Germinal center (tissue), 1 donor: ENCODE measurements around the gene P4HA3.

Experiments used
- DNase-seq: peaks from one replicate; pipeline ENCODE4 v3.0.0; 2012; ENCODE audit warnings: mixed read lengths, low spot score

The P4HA3 gene

DNA sequence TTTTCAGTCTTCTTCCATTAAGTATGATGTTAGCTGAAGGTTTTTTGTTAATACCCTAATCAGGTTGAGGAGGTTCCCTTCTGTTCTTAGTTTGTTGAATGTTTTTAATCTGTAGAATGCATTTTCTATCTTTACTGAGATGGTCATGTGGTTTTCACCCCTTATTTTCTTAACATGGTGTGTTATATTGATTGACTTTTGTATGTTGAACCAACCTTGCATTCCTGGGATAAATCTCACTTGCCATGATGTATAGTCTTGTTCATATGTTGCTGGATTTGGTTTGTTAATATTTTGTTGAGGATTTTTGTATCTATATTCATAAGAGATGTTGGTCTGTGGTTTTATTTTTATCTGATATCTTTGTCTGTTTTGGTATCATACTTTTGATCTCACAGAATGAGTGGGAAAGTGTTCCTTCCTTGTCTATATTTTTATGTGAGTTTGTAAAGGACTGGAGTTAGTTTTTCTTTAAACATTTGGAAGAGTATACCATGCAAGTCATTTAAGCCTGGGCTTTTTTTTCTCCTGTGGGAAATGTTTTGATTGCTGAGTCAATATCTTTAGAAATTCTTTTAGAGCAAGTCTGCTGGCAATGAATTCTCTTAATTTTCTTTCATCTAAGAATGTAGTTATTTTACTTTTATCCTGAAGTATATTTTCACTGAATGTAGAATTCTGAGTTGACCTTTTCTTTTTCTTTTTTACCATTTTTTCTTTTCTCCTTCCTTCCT is 5.5 kb upstream of the P4HA3 start:
- no peak for DNase-seq

DNA sequence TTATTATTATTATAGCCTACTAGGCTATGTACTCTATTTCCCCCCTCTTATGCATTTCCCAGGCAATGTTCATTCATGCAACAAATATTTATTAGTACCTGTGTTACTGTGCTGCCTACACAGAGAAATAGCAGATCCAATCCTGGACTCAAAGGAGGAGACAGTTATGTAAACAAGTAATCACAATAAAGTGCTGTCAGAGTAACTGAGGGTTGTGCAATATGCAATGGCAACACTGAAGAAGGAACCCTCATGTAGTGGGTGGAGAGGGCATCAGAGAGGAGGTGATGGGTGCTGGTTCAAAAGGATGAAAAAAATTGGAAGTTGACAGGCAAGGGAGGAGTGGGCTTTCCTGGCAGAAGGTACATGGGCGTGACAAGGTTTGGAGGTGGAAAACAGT is 886 bp upstream of the P4HA3 start:
- no peak for DNase-seq

- DNase-seq: no peak
Observed at GRCh38 chr11:74310857-74311256, 583 bp downstream of the P4HA3 start.

- DNase-seq: no peak
Observed at GRCh38 chr11:74307434-74307833, 4.0 kb downstream of the P4HA3 start.

DNA sequence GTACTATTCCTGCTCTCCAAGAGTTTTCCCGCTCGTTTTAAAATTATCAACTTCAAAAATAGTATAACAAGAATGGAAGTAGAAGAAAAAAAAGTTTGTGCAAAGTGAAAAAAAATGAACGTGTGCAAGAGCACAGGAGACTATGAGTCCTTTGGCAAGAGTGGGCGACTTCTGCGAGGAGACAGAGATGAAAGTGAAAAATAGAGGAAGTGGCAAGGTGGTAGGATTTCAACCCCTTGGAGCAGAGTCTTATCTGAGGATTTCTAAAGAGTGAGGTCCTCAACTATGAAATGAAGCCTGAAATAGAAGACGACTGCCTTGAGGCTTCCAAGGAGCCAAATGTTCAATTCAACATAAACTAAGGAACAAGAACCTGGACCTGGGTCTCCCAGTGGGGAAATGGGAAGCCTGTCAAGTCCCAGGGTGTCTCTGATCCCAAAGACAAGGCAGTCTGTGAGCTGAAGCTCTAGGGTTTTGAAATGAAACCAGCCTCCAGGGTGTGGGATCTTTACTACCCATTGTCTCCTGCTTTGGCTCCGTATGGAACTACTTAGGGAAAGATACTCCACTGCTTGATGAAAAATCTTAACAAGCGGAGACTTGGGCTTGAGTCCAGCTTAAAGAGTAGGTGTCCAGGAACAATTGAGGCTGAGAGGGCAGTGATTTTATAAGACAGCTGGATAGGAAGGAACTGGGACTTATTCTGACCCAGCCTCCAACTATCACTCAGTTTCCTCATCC is 4.8 kb downstream of the P4HA3 start:
- no peak for DNase-seq

- DNase-seq: no peak
Observed at GRCh38 chr11:74299015-74299414, 12.4 kb downstream of the P4HA3 start.

DNA sequence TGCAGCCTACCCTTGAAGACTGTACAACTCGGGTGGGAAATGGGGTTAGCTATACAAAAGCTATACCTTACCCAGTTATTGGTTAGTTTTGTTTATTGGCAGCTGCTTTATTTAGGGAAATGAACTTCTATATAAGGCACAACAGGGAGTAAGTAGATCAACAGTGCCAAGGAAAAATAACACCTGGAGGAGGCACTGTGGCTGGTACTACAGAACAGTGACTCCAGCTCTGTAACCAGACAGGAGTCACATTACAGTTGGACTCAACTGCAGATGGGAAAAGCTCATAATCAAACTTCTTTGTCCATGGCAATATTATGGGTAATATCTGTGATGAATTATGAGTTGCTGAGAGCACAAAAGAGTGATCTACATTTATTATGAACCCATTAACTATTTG is 14.0 kb downstream of the P4HA3 start:
- DNase-seq: no peak

GRCh38 chr11:74288911-74289310 is 22.5 kb downstream of the P4HA3 start:
- no peak for DNase-seq

GRCh38 chr11:74288161-74288560 is 23.3 kb downstream of the P4HA3 start:
- DNase-seq: no peak

DNA sequence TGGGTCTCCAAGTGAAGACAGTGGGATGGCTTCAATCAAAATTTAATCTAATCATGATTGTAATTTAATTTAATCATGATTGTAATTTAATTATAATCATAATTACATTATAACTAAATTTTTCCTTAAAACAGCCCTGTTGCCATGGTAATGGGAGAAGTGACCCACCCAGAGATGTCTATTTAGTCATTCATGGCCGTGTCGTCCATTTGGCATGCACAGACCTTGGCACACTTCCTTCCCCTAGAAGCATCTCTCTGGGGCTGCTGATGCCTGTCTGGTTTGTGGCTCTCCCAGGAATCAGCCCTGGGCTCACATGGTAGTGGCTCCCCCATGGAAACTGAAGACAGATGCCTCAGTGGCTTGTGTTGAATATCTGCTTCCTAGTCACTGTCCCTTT is 27.0 kb downstream of the P4HA3 start:
- DNase-seq: no peak

GRCh38 chr11:74283580-74284180 is 27.8 kb downstream of the P4HA3 start:
- no peak for DNase-seq

GRCh38 chr11:74282914-74283371 is 28.5 kb downstream of the P4HA3 start:
- DNase-seq: no peak

GRCh38 chr11:74282421-74282820 is 29.0 kb downstream of the P4HA3 start:
- no peak for DNase-seq

GRCh38 chr11:74280494-74280893 is 30.9 kb downstream of the P4HA3 start:
- no peak for DNase-seq

GRCh38 chr11:74279256-74279655 is 32.2 kb downstream of the P4HA3 start:
- no peak for DNase-seq

- no peak for DNase-seq
Observed at GRCh38 chr11:74278721-74279161, 32.7 kb downstream of the P4HA3 start.

GRCh38 chr11:74278103-74278502 is 33.3 kb downstream of the P4HA3 start:
- DNase-seq: no peak

DNA sequence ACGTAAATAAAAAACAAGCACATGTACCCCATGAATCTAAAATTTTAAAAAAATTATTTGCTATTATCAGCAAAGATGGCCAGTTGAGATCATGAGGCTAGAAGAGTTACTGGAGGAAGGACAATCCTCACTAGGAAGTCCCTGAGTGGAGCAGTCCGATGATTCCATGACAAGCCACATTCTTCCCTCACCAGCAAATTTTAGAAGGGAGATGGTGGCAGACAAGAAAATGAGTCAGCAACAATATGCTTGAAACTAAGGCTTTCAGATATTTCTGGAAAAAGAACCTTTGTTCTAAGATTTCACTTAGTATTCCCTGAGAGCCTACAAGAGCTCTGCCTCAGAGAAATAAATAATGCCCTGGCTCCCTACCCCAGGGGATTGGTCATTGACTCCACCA is 34.9 kb downstream of the P4HA3 start:
- no peak for DNase-seq

GRCh38 chr11:74272276-74272675 is 39.2 kb downstream of the P4HA3 start:
- DNase-seq: no peak

DNA sequence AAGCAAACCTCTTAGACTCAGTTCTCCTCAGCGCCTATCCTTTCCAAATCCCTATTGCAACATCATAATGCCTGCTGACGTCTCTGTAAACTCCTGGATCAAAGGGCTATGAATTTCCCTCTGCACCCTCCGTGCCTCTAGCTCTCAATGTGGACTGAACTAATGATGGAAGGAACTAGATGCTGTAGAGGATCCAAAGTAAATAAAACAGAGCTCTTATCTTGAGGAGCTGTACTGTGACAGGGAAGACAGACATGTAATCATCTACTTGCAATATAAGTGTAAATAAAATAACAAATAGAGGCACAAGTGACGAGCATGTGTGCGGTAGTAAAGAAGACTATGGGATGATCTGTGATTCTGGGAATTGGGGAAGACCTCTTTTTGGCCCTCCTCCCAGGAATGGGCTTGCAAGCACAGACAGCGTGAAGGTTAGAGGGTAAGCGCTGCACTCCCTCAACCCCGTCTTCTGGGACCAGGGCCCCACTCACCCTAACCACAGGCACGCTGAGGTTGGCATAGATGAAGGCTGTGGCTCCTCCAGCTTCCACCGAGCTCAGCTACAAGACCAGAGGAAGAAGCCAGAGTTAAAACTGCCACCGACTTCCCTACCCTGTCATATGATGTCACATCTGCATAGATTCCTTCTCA is 42.2 kb downstream of the P4HA3 start:
- no peak for DNase-seq

DNA sequence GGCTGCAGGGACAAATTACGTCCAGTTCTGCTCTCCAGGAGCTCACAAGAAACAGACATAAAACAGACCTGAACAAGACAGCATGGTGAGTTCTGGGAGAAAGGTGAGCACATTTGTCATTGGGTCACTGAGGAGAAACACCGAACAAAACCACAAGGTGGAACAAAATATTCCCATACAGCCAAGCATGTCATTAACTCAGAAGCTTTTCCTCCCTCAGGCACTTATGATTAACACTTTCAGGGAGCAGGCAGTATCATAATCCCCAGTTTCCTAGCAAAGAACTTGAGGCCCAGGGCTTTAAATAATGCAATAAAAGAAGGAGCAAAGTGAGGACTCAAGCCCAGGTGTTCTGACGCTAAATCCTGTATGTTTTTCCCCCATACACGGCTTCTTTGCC is 43.0 kb downstream of the P4HA3 start:
- no peak for DNase-seq

GRCh38 chr11:74267014-74267413 is 44.4 kb downstream of the P4HA3 start:
- no peak for DNase-seq

DNA sequence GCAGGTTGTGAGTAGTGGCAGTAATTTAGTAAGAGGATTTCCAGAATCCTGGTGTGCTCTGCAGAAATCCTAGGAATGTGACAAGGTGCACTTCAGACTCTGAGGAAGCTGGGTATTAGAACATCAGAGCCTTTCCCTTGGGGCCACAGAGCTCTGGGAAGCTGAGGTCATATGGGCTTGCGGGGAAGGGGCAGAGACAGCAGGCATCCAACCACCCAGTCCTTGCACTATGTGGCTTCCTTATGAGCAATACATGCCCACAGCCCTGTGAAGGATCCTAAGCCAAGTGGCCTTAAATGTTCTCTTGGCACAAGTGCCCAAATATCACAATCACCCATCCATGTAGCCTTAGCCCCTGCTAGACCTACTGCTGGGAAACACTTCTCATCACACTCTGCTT is 46.2 kb downstream of the P4HA3 start:
- no peak for DNase-seq
